Measurements from ENCODE around the gene MUCL1. TPM values are rescaled to one million over a fixed set of nuclear protein-coding genes. Genes with fewer than 3 reads are reported as not detected.

MUCL1 gene
- total and polyA plus RNA-seq, 8 donors = 1.8 TPM; not detected in 7

DNA sequence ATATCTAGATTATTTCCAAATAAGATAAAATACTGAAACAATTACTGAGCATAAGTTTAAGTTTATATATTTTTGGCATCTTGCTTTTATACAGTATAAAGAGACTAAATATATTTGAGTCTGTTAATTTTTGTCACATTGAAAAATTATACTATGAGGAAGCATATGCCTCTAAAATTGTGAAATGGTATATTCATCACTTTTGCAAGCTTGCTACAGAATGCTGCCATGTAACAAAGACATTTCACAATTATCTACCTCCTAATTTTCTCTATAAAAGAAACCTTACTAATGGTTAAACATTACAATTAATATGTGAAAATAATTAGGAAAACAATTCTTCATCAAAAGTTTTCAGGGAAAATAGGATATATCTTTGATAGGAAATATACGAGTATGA lies 22.7 kb upstream of the MUCL1 start:
- ATAC-seq (no peak), DNase-seq (no peak)
- H3K4me1 ChIP-seq = no peaks in the 10 kb centered on the region
- TF ChIP-seq, protein P1, sequence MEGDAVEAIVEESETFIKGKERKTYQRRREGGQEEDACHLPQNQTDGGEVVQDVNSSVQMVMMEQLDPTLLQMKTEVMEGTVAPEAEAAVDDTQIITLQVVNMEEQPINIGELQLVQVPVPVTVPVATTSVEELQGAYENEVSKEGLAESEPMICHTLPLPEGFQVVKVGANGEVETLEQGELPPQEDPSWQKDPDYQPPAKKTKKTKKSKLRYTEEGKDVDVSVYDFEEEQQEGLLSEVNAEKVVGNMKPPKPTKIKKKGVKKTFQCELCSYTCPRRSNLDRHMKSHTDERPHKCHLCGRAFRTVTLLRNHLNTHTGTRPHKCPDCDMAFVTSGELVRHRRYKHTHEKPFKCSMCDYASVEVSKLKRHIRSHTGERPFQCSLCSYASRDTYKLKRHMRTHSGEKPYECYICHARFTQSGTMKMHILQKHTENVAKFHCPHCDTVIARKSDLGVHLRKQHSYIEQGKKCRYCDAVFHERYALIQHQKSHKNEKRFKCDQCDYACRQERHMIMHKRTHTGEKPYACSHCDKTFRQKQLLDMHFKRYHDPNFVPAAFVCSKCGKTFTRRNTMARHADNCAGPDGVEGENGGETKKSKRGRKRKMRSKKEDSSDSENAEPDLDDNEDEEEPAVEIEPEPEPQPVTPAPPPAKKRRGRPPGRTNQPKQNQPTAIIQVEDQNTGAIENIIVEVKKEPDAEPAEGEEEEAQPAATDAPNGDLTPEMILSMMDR (IDR thresholded peaks at IDR 0.05) = no peak
- no peaks in the 10 kb centered on the region for H3K9me3 ChIP-seq
- intact Hi-C loops (cut with DNase I) = no loop called here
- no peak overlapping the region for H3K4me3 ChIP-seq
- H3K27ac ChIP-seq = no peak overlapping the region
- no peaks in the 10 kb centered on the region for H3K36me3 ChIP-seq
- H3K27me3 ChIP-seq = no peaks in the 10 kb centered on the region

DNA sequence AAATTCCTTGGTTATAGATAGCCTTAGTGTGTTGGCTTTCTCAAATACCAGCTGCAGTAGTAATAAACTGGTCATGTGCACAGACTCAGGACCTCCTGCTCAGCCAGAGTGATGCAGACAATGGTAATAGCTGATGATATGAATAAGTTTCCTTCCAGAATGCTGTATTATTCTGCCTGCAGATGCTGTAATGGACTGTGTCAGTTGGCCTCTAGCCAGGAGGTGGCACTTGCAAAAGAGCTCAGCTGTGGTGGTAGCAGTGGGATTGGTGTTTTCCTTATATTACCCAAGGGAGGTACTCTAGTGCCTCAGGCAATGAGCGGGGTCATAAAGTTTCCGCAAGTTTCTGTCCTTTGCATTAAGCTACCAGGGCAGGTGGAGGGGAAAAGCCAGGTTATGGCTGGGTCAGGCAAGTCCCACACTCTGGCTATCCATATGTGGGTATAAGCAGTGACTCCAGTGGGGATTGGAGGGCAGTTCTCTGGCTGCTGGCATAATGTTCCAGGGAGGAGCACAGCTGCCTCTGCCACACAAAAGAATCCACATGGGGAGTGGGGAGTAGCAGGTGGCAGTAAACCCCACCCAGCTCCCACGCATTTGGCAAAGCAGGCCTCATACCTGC lies 14.0 kb upstream of the MUCL1 start:
- H3K27me3 ChIP-seq = no peaks in the 10 kb centered on the region
- H3K4me1 ChIP-seq = no peaks in the 10 kb centered on the region
- H3K36me3 ChIP-seq = no peaks in the 10 kb centered on the region
- TF ChIP-seq, protein P1 (IDR thresholded peaks at IDR 0.05) = no peak
- H3K9me3 ChIP-seq = peaks cover 0 to 21% of the 10 kb centered on the region in 2 donors
- no peak overlapping the region for H3K27ac ChIP-seq
- H3K4me3 ChIP-seq = no peak overlapping the region
- intact Hi-C loops (cut with DNase I) = no loop called here
- no peak for DNase-seq
- ATAC-seq = no peak

DNA sequence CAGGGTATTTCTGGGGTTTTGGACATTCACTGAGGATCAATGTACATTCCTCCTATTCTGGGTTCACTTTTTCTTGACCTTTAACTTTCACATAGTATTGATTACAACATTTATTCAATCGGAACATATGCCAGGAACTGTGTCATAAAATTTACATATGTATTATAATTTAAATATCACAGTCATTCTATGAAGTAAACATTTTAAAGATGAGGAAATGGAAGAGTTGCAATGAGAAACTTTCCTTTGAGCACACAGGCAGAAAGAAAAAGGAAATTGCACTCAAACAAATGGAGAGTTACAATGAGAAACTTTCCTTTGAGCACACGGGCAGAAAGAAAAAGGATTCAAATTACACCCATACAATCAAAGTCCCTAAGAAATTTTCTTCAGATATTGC lies 3.1 kb downstream of the MUCL1 start:
- TF ChIP-seq, protein P1 (IDR thresholded peaks at IDR 0.05) = no peak
- Histone ChIP-seq H3K4me3 (no peak overlapping the region), H3K4me1 (peaks cover 0 to 3% of the 10 kb centered on the region in 2 donors), H3K27ac (peak overlapping the region in 1 of 2 donors; percentile 50), H3K36me3 (no peaks in the 10 kb centered on the region), H3K9me3 (no peaks in the 10 kb centered on the region), H3K27me3 (no peaks in the 10 kb centered on the region)
- no peak for ATAC-seq
- intact Hi-C loops (cut with DNase I) = loop anchor here in 1 of 2 donors (10.0 kb wide), 1 partner anchor 97 kb away; no protein-coding TSS in a partner anchor
- no peak for DNase-seq

DNA sequence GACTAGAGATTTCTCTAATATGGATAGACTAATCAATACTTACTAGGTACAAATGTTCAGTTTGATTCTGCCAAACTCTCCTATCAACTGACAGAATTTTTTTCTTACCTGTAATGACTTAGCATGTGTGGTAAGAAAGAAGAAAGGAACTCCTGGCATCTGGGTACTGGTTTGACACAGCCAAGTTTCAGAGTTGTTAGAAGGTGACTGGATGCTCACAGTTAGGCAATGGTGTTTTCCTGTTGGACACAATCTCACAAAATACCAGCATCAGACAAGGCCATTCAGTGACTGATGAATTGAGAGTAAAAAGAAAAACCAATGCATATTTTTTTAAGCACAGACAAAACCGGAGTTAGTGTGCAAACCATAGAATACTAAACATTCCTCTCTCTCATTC lies 4.2 kb downstream of the MUCL1 start:
- Histone ChIP-seq H3K27ac (no peak overlapping the region), H3K27me3 (no peaks in the 10 kb centered on the region), H3K4me1 (peaks cover 0 to 3% of the 10 kb centered on the region in 2 donors), H3K9me3 (no peaks in the 10 kb centered on the region), H3K4me3 (no peak overlapping the region), H3K36me3 (no peaks in the 10 kb centered on the region)
- TF ChIP-seq, protein P1 (IDR thresholded peaks at IDR 0.05) = no peak
- DNase-seq (no peak), ATAC-seq (no peak)
- intact Hi-C loops (cut with DNase I) = loop anchor here in 1 of 2 donors (10.0 kb wide), 1 partner anchor 96 kb away; no protein-coding TSS in a partner anchor

DNA sequence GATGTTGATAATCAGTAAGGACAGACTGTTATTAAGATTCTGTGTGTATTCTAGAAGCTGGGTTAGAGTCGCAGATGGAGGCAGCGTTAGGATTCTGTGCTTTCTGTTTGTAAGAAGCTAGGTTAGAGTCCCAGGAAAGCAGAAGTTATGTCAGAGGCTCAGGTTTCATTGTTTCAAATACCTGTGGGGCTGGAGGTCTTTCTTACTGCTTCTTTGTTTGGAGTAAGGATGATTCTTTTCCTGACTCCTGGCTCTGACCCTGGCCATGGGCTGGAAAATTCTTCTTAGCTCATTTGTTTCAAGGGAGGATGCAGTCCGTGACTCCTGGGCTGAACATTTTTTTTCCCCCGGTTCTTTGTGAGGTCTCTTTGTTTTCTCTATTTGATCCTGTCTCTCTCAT lies 5.2 kb downstream of the MUCL1 start:
- peaks cover 0 to 3% of the 10 kb centered on the region in 2 donors for H3K4me1 ChIP-seq
- no peak for DNase-seq
- no peak overlapping the region for H3K4me3 ChIP-seq
- no peak overlapping the region for H3K27ac ChIP-seq
- intact Hi-C loops (cut with DNase I) = loop anchor here in 1 of 2 donors (10.0 kb wide), 1 partner anchor 95 kb away; no protein-coding TSS in a partner anchor
- no peak for ATAC-seq
- TF ChIP-seq, protein P1 (IDR thresholded peaks at IDR 0.05) = no peak
- no peaks in the 10 kb centered on the region for H3K9me3 ChIP-seq
- H3K36me3 ChIP-seq = no peaks in the 10 kb centered on the region
- no peaks in the 10 kb centered on the region for H3K27me3 ChIP-seq
